GM18909 (cell line): Measurements from ENCODE around the gene IFNA6.

ENCODE experiments used
- ATAC-seq: cut with Tn5 transposase; IDR thresholded peaks from one replicate; pipeline ENCODE4 v1.9.1; 2021; ENCODE audit warnings: mild to moderate bottlenecking; ENCODE audit not compliant: unreplicated experiment, poor library complexity

Gene IFNA6

DNA sequence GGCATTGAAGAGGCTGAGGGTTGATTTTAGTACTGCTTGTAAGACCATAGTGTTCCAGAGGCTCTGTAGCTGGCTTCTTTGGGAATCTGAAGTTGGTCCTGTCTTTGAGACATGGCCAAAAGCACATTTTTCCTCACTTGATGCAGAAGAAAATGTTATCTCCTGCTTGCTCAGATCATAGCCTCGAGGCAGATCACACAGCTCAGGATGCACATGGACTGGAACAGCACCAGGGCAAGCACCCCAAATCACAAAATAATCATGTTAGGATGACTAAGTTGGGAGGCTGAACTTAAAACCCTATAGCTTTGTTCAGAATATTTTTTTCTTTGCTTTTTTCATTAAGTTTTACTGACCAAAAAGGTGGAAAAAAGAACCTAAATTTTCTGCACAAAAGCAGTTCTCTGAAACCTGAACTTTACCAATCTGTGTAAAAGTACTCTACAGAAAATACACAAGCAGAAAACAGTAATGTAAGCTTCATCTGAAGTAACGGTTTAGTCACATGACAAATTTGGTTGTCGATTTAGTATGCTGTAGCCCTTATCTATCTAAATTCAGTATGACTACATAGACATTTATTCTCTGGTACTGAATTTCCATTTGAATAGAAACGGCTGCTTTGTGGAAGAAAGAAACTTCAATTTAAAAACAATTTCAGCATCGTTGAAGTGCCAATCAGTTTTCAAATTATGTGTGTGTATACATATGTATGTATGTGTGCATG lies 18.8 kb downstream of the IFNA6 start:
- no peak for ATAC-seq

DNA sequence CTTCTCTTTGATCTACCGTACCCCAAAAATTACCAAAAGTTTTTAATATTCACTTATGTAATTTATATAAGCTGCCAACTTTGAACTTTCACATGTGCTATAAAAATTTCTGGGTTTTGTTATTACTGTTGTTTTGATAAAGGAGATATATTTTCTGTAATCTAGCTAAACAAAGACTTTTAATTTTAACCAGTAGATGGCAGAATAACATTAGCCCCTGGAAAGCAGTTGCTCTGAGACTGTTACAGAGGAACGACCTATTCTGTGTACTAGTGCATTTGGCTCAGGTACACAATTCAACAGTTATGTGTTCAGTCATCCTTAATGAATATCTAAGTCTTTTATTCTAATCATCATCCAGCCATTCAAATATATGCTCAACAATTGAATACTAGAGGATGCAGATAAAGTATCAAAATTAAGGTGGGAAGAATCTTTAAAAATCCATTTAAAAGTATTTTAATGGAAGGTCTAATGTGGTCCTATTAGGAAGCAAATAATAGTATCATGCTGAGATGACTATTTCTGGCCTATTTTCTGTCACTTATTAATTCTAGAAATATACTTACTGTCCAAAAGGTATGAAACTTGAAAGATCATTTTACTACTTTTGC lies 24.1 kb downstream of the IFNA6 start:
- ATAC-seq: peak; percentile 84

DNA sequence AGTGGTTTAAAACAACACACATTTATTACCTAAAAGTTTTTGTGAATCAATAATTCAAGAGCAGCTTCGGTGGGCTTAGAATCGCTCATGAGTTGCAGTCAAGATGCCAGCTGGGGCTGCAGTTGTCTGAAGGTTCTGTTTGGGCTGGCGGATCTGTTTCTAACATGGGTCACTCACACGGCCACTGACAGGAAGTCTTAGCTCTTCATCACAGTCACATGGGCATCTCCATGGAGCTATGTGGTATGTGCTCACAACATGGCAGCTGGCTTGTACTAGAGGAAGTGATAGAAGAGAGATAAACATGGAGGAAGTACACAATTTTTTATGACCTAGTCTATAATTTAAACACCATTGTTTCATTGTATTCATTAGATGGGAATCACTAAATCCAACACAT lies 26.6 kb downstream of the IFNA6 start:
- ATAC-seq: no peak

DNA sequence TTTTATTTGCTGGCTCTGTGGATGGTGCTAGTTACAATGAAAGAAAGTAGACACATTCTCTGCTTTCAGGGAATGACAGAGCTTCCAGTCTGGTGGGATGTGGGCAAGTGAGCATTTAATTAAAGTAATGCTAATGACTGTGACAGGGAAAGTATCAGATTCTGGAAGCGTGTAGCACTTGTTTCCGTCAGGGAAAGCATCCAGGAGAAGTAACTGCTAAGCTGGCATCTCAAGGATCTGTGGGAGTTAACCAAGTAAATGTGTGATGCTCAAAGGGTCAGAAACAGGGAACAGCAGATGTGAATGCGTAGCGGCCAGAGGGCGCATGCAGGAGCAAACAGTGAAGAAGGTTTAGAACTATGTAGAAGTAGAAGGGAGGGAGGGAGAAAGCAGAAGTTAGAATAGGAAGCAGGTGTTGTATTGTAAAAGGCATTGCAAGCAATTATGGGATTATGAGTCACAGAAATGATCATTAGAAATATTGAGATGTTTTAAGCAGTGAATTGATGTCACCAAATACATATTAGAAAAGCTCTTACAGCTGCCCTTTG lies 27.7 kb downstream of the IFNA6 start:
- ATAC-seq: no peak

DNA sequence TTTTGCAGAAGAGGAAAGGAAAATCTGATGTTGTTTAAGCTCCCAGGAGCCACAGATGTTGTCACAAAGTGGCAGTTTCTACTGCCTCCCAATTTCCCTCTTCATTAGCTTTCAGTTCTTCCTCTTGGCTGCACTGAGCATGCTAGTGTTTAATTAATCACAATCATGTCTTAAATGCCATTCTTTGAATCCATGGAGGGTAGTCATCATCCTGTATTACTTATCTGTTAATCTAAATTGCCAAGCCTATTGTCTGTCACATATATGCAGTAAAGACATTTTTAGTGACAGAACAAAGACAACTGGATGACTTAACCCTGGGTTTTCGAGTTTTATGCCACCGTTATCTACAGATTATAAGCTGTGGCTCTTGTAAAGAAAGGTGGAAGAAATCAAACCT lies 30.2 kb downstream of the IFNA6 start:
- ATAC-seq: no peak

DNA sequence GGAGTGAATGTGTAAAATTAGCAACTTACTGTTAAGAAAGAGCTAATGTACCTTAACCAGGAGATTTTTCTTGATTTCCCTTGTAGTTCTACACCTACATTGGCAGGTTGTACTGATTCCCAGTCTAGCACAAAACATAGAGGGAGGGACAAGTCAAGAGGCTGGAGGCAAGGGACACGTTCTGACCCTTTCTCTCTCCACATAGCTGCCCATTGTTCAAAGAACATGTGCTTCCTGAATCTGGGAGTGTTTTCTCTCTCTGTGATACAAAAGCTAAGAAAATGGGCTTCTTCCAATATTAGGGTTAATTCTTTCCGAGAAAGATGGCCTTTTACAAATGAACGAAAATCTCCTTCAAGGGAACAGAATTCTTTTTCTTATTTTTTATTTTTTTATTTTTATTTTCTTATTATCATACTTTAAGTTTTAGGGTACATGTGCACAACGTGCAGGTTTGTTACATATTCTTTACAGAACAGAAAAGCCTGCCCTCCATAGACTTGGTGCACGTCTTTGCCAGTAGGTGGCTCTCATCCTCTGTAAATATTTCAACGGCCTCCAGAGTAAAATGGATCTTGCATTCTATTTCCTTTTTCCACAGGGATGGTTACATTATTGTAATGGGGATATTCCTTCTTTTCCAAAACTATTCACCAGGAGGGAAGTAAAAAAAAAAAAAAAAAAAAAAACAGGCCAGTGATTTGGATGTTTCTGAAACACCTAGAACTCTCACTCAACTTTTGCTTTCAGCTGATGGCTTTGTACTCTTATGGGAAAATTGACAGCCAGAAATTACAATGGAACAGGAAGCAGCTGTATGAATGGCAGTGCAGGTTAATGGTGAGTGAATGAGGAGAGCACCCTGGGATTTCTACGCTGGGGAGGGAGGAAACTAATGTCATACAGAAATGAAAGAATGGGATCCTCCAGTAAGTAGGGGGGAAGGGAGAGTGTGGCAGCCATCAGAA lies 32.4 kb downstream of the IFNA6 start:
- peak; percentile 84 for ATAC-seq

- no peak for ATAC-seq
These were observed 33.8 kb downstream of the IFNA6 start for GRCh38 chr9:21316860-21317259.

DNA sequence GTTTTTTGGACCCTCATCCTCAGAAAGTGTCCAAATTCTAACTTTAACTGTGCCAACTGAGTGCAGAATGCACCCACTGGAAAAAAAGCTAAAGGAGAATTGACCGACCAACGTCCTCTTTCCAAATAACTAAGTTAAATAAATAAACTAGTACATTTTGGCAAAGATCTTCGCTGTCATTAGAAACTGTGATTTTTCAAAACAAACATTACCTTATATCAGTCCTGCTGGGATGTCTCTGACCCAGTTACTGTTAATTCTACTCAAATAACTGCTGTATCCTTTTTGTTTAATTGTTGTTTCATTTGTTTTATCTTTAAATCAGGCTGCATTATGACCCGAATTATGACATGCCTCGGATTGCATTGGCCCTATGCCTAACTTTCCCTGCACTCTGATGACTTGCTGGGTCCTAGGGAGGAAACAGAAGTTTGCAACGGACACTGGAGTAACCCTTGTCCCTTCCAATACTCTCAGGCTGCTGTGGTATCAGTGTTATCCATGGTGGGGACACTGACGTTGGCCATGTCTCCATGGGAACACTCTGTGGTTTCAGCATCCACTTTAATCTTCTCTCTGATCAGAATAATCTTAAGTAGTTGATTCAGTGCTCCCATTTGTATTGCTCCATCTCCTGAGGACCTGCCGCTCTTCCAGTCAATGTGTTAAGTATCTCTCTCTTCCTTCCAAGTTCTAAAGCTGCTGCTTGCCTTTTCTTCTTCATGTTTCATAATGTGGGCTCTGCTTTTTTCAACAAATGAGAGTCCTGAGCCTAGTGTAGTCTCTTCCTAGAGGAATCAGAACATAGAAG lies 34.5 kb downstream of the IFNA6 start:
- no peak for ATAC-seq

DNA sequence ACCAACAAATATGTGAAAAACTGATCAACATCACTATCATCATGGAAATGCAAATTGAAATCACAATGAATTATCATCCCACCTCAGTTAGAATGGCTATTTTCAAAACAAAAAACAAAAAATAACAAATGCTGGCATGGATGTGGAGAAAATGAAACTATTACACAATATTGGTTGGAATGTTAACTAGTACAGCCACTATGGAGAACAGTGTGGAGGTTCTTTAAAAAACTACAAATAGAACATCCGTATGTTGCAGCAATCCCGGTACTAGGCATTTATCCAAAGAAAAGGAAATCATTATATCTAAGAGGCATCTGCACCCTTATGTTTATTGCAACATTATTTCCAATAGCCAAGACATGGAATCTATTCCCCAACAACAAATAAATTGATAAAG lies 36.5 kb downstream of the IFNA6 start:
- no peak for ATAC-seq

- no peak for ATAC-seq
These were observed 38.8 kb downstream of the IFNA6 start for GRCh38 chr9:21311889-21312288.

DNA sequence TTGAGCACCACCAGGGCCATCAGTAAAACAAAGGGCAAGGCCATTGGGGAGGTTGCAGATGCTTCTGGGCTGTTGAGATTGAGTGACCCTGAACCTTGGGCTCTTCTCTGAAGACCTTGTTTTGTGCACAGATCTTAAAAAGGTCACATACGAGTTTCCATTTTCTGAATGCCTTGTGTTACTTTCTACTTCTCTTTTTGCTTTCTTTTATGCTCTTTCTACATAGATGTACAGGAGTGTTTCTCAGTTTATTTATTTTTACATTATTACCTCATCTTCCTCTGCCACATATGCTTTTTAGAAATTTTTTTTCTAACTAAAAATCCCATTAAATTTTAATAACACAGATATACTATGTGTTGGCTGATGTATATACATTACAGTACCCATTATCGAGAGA lies 45.5 kb downstream of the IFNA6 start, which contains the start of gene IFNA5:
Gene IFNA5 (minus strand): TSS at position 101 of the 400 bp plus-strand sequence. CDS start 57 bp downstream, at position 44.
- ATAC-seq: no peak
